ENCODE data around the gene PPP1R16B.

PPP1R16B gene

DNA sequence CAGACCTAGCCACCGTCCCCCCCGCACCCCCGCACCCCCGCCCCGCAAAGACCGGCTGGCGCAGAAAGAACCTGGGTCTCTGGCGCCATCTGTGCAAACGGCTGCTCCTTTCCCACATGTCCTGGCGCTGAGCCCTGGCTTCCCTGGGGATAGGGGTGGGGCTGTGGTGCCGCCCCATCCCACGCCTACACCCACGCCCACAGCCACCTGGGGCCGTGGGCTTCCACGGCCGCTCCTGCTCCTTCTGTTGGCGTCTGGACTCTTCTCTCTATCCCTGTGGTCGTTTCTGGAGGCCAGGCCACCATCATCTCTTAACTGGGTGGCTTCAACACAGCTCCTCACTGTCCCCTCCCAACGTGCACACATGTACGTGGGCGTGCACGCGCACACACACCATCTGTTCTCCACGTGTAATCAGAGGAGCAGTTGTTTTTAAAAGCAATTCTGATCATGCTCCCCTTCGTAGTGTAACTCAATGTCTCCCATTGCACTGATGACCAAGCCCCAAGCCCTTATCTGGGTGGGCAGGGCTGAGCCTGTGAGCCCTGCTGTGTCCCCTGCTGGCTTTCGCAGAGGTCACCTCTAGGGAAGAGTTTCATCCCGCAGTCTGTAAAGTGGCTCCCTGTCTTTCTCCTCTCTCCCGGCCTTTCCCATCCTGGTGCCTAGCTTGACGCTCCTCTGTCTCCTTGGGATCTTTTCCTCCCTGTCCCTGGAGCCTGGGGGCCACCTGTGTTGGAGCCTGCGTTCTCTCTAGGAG lies 88.8 kb downstream of the PPP1R16B start:
- H3K27ac ChIP-seq, result no peak overlapping the region
- H3K4me1 ChIP-seq, result peaks cover 0 to 42% (median 37%) of the 10 kb centered on the region in 10 experiments; a peak in 17 of 20 replicates
- 0 out of 22 replicates have a peak overlapping the region, but pooled peaks of 1 of the 11 experiments have one; percentile 22 for H3K9ac ChIP-seq
- no peaks in the 10 kb centered on the region for H3K27me3 ChIP-seq
- H3K4me2 ChIP-seq, result peak overlapping the region in 9 of 11 experiments; percentile 12 to 73 (median 62); a peak in 16 of 22 replicates
- H4K20me1 ChIP-seq, result peaks cover 0 to 15% (median 0%) of the 10 kb centered on the region in 11 experiments; a peak in 5 of 22 replicates
- no peaks in the 10 kb centered on the region for H3K9me3 ChIP-seq (replicated peaks in 1 of 11)
- no peak overlapping the region for H3K4me3 ChIP-seq
- H3K36me3 ChIP-seq, result peaks cover 0 to 7% (median 0%) of the 10 kb centered on the region in 11 experiments; a peak in 2 of 22 replicates
- no peak for TF ChIP-seq Cebpa-rat (IDR thresholded peaks at IDR 0.05)

DNA sequence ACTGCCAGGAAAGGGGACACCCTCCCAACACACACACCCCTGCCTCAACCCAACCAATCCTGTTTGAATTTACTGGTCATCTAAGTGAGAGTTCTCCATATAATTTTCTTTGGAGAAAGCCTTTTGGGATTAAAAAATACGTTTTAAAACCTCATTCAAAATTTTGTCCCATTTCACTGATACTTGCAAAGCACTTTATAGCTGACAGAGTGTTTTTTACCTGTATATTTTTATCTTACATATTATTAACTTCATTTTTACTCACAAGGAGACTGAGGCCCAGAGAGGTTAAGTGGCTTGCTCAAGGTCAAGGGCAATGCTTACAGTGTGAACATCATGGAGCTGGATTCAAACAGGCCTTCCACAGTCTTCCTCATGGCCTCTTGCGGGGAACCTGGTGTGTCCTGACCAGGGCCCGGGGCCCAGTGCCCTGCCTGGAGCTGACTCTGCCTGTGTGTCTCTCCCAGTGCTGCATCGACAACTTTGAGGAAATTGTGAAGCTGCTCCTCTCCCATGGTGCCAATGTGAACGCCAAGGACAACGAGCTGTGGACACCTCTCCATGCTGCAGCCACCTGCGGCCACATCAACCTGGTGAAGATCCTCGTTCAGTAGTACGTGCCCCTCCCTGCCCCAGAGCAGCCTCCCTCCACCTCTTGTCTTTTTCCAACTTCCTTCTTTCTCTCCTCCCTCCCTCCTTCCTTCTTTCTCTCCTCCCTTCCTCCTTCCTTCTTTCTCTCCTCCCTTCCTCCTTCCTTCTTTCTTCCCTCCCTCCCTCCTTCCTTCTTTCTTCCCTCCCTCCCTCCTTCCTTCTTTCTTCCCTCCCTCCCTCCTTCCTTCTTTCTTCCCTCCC lies 89.8 kb downstream of the PPP1R16B start:
- Histone ChIP-seq H3K4me1 (peaks cover 0 to 42% (median 37%) of the 10 kb centered on the region in 10 experiments; a peak in 17 of 20 replicates), H3K9ac (no peak overlapping the region), H3K27me3 (no peaks in the 10 kb centered on the region), H4K20me1 (peaks cover 0 to 15% (median 0%) of the 10 kb centered on the region in 11 experiments; a peak in 5 of 22 replicates), H3K4me2 (no peak overlapping the region), H3K27ac (no peak overlapping the region), H3K4me3 (no peak overlapping the region), H3K9me3 (replicated peaks in 1 of 11) (no peaks in the 10 kb centered on the region), H3K36me3 (peaks cover 0 to 7% (median 0%) of the 10 kb centered on the region in 11 experiments; a peak in 3 of 22 replicates)
- TF ChIP-seq Cebpa-rat (IDR thresholded peaks at IDR 0.05), result no peak

DNA sequence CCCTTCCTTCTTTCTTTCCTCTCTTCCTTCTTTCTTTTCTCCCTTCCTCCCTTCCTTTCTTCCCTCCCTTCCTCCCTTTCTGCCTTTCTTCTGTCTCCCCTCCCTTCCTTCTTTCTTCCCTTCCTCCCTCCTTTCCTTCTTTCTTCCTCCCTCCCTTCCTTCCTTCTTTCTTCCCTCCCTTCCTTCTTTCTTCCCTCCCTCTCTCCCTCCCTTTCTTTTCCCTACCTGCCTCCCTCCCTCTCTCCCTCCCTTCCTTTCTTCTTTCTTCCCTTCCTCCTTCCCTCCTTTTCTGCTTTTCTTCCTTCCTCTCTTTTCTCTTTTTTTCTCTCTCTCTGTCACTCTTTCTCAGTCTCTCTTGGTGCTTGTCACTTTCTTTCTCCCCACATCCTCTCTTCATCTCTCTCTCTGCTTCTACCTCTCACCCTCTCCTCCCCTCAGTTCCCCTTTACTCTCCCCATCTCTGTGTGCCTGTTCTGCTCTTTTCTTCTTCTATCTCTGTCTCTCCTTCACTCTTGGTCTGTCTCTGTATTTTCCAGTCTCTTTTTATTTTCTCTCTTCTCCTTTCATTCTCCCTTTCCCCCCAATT lies 90.6 kb downstream of the PPP1R16B start:
- Histone ChIP-seq H3K27ac (no peak overlapping the region), H3K9me3 (replicated peaks in 1 of 11) (no peaks in the 10 kb centered on the region), H3K4me1 (peaks cover 0 to 36% (median 31%) of the 10 kb centered on the region in 10 experiments; a peak in 17 of 20 replicates), H3K9ac (no peak overlapping the region), H3K4me2 (no peak overlapping the region), H3K27me3 (no peaks in the 10 kb centered on the region), H3K4me3 (no peak overlapping the region), H3K36me3 (peaks cover 0 to 9% (median 0%) of the 10 kb centered on the region in 11 experiments; a peak in 5 of 22 replicates), H4K20me1 (peaks cover 0 to 15% (median 0%) of the 10 kb centered on the region in 11 experiments; a peak in 5 of 22 replicates)
- TF ChIP-seq Cebpa-rat (IDR thresholded peaks at IDR 0.05), result no peak

DNA sequence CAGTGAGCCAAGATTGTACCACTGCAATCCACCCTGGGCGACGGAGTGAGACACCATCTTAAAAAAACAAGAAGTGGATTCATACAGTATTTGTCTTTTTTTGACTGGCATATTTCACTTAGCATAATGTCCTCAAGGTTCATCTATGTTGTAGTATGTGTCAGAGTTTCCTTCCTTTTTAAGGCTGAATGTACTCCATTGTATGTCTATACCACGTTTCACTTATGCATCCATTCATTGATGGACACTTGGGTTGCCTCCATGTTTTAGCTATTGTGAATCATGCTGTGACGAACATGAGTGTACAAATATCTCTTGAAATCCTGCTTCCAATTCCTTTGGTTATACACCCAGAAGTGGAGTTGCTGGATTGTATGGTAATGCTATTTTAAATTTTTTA lies 91.8 kb downstream of the PPP1R16B start:
- H3K4me2 ChIP-seq, result no peak overlapping the region
- no peaks in the 10 kb centered on the region for H3K27me3 ChIP-seq
- peaks cover 0 to 24% (median 21%) of the 10 kb centered on the region in 10 experiments; a peak in 17 of 20 replicates for H3K4me1 ChIP-seq
- peaks cover 0 to 13% (median 2%) of the 10 kb centered on the region in 11 experiments; a peak in 8 of 22 replicates for H3K36me3 ChIP-seq
- H3K9ac ChIP-seq, result no peak overlapping the region
- H3K4me3 ChIP-seq, result no peak overlapping the region
- no peaks in the 10 kb centered on the region for H3K9me3 ChIP-seq (replicated peaks in 1 of 11)
- TF ChIP-seq Cebpa-rat (IDR thresholded peaks at IDR 0.05), result no peak
- H4K20me1 ChIP-seq, result peaks cover 0 to 12% (median 0%) of the 10 kb centered on the region in 11 experiments; a peak in 5 of 22 replicates
- H3K27ac ChIP-seq, result no peak overlapping the region

DNA sequence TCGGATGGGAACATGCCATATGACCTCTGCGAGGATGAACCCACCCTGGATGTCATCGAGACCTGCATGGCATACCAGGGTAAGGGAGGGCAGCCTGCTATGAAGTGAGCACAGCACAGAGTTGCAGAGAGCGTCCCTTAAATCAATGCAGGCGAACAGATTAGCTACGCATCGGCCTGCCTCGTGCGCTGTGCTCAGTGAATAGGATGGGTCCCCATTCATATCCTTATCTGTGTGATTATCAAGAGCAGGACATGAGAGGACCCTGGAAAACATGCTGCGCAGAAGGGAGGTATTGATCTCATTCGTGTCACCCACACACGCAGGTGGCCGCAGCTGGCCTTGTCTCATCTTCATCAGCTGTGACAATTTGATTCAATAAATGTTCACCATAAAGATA lies 95.1 kb downstream of the PPP1R16B start:
- Histone ChIP-seq H3K4me3 (no peak overlapping the region), H3K4me1 (no peaks in the 10 kb centered on the region), H4K20me1 (no peaks in the 10 kb centered on the region), H3K27me3 (no peaks in the 10 kb centered on the region), H3K9me3 (replicated peaks in 1 of 11) (peaks cover 10 to 20% (median 12%) of the 10 kb centered on the region in 11 experiments; a peak in 19 of 22 replicates), H3K9ac (no peak overlapping the region), H3K27ac (no peak overlapping the region), H3K4me2 (no peak overlapping the region), H3K36me3 (peaks cover 0 to 42% (median 33%) of the 10 kb centered on the region in 11 experiments; a peak in 19 of 22 replicates)
- no peak for TF ChIP-seq Cebpa-rat (IDR thresholded peaks at IDR 0.05)

DNA sequence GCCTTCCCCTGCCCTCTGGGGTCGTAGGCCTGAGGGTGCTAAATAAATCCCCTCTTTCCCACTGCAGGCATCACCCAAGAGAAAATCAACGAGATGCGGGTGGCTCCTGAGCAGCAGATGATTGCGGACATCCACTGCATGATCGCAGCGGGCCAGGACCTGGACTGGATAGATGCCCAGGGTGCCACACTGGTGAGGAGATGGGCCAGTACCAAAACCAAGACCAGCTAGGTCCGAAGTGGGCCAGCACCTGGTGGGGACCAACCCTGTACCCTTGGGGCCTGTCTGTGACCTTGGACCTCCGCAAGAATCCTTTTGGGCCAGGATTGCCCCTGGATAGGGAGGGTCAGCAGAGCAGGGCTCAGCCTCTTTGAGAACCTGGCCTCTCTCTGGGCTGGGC lies 97.1 kb downstream of the PPP1R16B start:
- Histone ChIP-seq H4K20me1 (no peaks in the 10 kb centered on the region), H3K9ac (no peak overlapping the region), H3K9me3 (replicated peaks in 1 of 11) (peaks cover 10 to 24% (median 14%) of the 10 kb centered on the region in 11 experiments; a peak in 19 of 22 replicates), H3K4me3 (no peak overlapping the region), H3K27ac (no peak overlapping the region), H3K4me2 (no peak overlapping the region), H3K36me3 (peaks cover 0 to 57% (median 37%) of the 10 kb centered on the region in 11 experiments; a peak in 19 of 22 replicates), H3K4me1 (no peaks in the 10 kb centered on the region), H3K27me3 (no peaks in the 10 kb centered on the region)
- TF ChIP-seq Cebpa-rat (IDR thresholded peaks at IDR 0.05), result no peak

DNA sequence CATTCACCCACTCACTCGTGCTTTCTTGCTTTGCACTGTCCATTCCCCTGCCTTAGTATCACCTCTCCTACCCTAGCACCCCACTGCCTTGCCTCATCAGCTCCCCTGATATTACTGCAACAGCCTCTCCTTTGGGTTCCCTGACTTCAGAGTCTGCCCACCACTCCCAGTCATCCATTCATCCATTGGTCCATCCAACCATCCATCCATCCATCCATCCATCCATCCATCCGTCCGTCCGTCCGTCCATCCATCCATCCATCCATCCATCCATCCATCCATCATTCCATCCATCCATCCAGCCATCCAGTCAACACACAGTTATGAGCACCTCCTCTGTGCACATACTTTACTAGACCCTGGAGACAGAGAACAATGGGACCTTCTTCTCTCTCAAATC lies 97.8 kb downstream of the PPP1R16B start:
- Histone ChIP-seq H3K27ac (no peak overlapping the region), H3K4me1 (no peaks in the 10 kb centered on the region), H4K20me1 (no peaks in the 10 kb centered on the region), H3K4me2 (no peak overlapping the region), H3K36me3 (peaks cover 0 to 64% (median 42%) of the 10 kb centered on the region in 11 experiments; a peak in 20 of 22 replicates), H3K9ac (no peak overlapping the region), H3K9me3 (replicated peaks in 1 of 11) (peaks cover 10 to 24% (median 14%) of the 10 kb centered on the region in 11 experiments; a peak in 19 of 22 replicates), H3K4me3 (no peak overlapping the region), H3K27me3 (no peaks in the 10 kb centered on the region)
- TF ChIP-seq Cebpa-rat (IDR thresholded peaks at IDR 0.05), result no peak

DNA sequence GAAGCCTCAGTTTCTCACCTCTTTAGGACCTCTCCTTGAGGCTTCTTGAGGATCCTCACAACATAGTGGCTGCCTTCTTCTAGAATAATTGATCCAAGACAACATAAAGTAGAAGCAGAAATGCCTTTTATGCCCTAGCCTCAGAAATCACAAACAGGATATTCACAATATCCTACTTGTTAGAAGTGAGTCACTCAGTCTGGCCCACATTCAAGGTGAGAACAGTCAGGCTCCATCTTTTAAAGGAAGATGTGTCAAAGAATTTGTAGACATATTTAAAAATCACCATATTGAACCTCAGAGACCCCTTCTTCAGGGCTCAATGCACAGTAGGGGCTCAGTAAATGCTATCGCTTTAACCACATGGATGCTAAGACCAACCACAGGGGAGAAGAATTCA lies 99.9 kb downstream of the PPP1R16B start:
- H3K4me3 ChIP-seq, result no peak overlapping the region
- H3K4me1 ChIP-seq, result no peaks in the 10 kb centered on the region
- H3K9me3 ChIP-seq (replicated peaks in 1 of 11), result peaks cover 10 to 24% (median 14%) of the 10 kb centered on the region in 11 experiments; a peak in 19 of 22 replicates
- H4K20me1 ChIP-seq, result no peaks in the 10 kb centered on the region
- H3K9ac ChIP-seq, result no peak overlapping the region
- peaks cover 0 to 78% (median 45%) of the 10 kb centered on the region in 11 experiments; a peak in 20 of 22 replicates for H3K36me3 ChIP-seq
- H3K27me3 ChIP-seq, result no peaks in the 10 kb centered on the region
- no peak overlapping the region for H3K4me2 ChIP-seq
- no peak for TF ChIP-seq Cebpa-rat (IDR thresholded peaks at IDR 0.05)
- no peak overlapping the region for H3K27ac ChIP-seq
